Left ventricle myocardium inferior (tissue), 1 donor: ENCODE results near the gene CPT1A. TPM values are rescaled to one million over a fixed set of nuclear protein-coding genes. Genes with fewer than 3 reads are reported as not detected.

ENCODE experiments used
- DNase-seq: peaks from one replicate; pipeline ENCODE4 v3.0.0-alpha.2; 2020
- H3K27ac ChIP-seq: fragments of 200-600 bp; replicated peaks from 2 replicates; pipeline ENCODE4 v1.8.0; 2021
- H3K27me3 ChIP-seq: fragments of 200-600 bp; 2 replicates; pipeline ENCODE4 v1.8.0; 2021; ENCODE audit warnings: low read depth
- H3K36me3 ChIP-seq: fragments of 200-600 bp; 2 replicates; pipeline ENCODE4 v1.8.0; 2021
- H3K4me1 ChIP-seq: fragments of 200-600 bp; 2 replicates; pipeline ENCODE4 v1.8.0; 2021
- H3K4me3 ChIP-seq: fragments of 200-600 bp; 2 replicates; pipeline ENCODE4 v1.8.0; 2021; ENCODE audit warnings: mild to moderate bottlenecking, moderate library complexity
- H3K9me3 ChIP-seq: fragments of 200-600 bp; replicated peaks from 2 replicates; pipeline ENCODE4 v1.8.0; 2021
- CTCF ChIP-seq: fragments of 200-600 bp; IDR thresholded peaks from 2 replicates; pipeline ENCODE4 v1.8.0; 2021; ENCODE audit warnings: antibody characterized with exemption, mild to moderate bottlenecking, borderline replicate concordance
- intact Hi-C: fragments of 100-400 bp; cut with micrococcal nuclease; formaldehyde crosslinking; loops from one replicate; pipeline ENCODE4 v1.11.0; 2022
- total RNA-seq: library from RNA; stranded (reverse); fragmentation: NEBNext Ultra II Directional; extraction: Animal tissue kit (Norgen Biotek cat#: 25700); gene quantifications from one replicate; pipeline ENCODE4 v1.2.1, GENCODE V29; 2021
- donor health status: DM: no; HTN: yes; CAD: no; lungs with severe emphysema.

The CPT1A gene
- total RNA-seq, 1 donor from 2014 or later, result 73.1 TPM

DNA sequence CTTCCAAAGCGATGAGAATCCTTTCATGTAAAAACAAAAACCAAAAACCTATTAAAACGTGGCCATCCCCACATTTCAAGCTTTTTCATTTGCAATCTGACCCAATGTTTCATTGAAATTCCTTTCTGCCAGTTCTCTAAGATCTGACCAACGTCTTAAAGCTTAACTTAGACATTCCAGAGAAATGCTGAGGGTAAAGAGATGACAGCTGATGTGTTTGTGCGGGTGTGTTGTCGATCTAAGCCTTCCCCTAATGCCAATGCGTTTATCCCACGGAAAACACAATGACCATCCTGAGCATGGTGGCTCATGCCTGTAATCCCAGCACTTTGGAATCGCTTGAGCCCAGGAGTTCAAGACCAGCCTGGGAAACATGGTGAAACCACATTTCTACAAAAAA lies 84.0 kb downstream of the CPT1A start:
- intact Hi-C loops, result no loop called here
- peaks cover 81% of the 10 kb centered on the region for H3K36me3 ChIP-seq
- H3K9me3 ChIP-seq, result no peaks in the 10 kb centered on the region
- H3K27ac ChIP-seq, result no peak overlapping the region
- no peak overlapping the region for H3K4me3 ChIP-seq
- TF ChIP-seq CTCF, result no peak
- DNase-seq, result no peak
- H3K4me1 ChIP-seq, result no peaks in the 10 kb centered on the region
- H3K27me3 ChIP-seq, result no peaks in the 10 kb centered on the region

- no peaks in the 10 kb centered on the region for H3K9me3 ChIP-seq
- peaks cover 67% of the 10 kb centered on the region for H3K36me3 ChIP-seq
- no peaks in the 10 kb centered on the region for H3K27me3 ChIP-seq
- DNase-seq, result no peak
- peaks cover 8% of the 10 kb centered on the region for H3K4me1 ChIP-seq
- TF ChIP-seq CTCF, result no peak
- no peak overlapping the region for H3K27ac ChIP-seq
- intact Hi-C loops, result no loop called here
- H3K4me3 ChIP-seq, result no peak overlapping the region
These were observed 85.4 kb downstream of the CPT1A start for GRCh38 chr11:68756171-68756766.

GRCh38 chr11:68753300-68753699 lies 88.4 kb downstream of the CPT1A start:
- Histone ChIP-seq H3K9me3 (no peaks in the 10 kb centered on the region), H3K27ac (no peak overlapping the region), H3K27me3 (no peaks in the 10 kb centered on the region), H3K4me3 (no peak overlapping the region), H3K36me3 (peaks cover 37% of the 10 kb centered on the region), H3K4me1 (peaks cover 29% of the 10 kb centered on the region)
- no peak for DNase-seq
- intact Hi-C loops, result no loop called here
- TF ChIP-seq CTCF, result no peak

DNA sequence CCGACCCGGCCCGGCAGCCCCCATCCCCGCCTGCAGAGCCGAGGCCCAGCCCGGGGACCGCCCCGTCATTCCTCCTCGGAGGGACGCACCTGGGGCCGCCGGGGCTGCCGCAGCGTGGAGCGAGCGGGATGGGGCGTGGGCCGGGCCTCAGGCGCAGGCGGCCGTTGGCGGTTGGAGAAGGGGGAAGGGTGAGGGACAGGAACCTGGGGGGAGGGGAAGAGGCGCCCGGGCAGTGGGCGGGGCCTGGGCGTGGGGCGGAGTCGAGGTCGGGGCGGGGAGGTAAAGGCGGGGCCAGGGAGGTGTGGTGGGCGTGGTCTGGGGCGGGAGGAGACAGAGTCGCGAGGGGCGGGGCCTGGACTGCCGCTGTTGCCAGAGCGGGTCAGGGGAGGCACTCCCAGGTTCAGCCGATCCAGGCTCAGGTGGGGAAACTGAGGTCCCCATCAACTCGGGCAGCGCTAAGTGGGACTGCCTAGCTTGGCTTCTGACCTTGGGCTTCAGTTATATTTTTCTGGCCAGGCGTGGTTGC lies 90.3 kb downstream of the CPT1A start, which contains the start of gene TESMIN:
Gene TESMIN (minus strand): TSS at position 190 of the 526 bp plus-strand sequence. CDS start 860 bp downstream, outside the sequence.
- Histone ChIP-seq H3K27me3 (no peaks in the 10 kb centered on the region), H3K36me3 (peaks cover 18% of the 10 kb centered on the region), H3K9me3 (no peaks in the 10 kb centered on the region), H3K4me1 (peaks cover 29% of the 10 kb centered on the region), H3K27ac (no peak within 1 kb of the TSS), H3K4me3 (peak within 1 kb of the TSS; percentile 61)
- intact Hi-C loops, result no loop called here
- DNase-seq, result peak; percentile 84
- TF ChIP-seq CTCF, result no peak

DNA sequence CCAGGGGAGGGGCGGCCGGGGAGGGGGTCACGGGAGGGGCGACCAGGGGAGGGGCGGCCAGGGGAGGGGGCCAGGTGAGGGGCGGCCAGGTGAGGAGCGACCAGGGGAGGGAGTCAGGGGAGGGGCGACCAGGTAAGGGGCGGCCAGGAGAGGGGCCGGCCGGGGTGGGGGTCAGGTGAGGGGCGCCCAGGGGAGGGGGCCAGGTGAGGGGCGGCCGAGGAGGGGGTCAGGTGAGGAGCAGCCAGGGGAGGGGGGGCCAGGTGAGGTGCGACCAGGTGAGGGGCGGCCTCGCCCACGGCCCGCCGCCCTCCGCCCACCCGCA lies 90.8 kb downstream of the CPT1A start:
- intact Hi-C loops, result no loop called here
- H3K27ac ChIP-seq, result no peak overlapping the region
- no peaks in the 10 kb centered on the region for H3K9me3 ChIP-seq
- DNase-seq, result no peak
- TF ChIP-seq CTCF, result no peak
- peak overlapping the region; percentile 61 for H3K4me3 ChIP-seq
- H3K36me3 ChIP-seq, result peaks cover 14% of the 10 kb centered on the region
- H3K27me3 ChIP-seq, result no peaks in the 10 kb centered on the region
- H3K4me1 ChIP-seq, result peaks cover 29% of the 10 kb centered on the region
